Adipocyte (in vitro differentiated cells): ENCODE measurements around the gene CHRNA4.
A peak's percentile ranks its signal among the peaks of the same experiment; 100 is the strongest.
"Not testable (repeated sequence)": the region's sequence is repeated elsewhere in the genome, so short reads cannot be mapped to it uniquely, and the experiment has no call there.

Source experiments
- DNase-seq: peaks from one replicate; pipeline ENCODE4 v3.0.0-alpha.2; 2015; ENCODE audit warnings: low read depth
- H3K27me3 ChIP-seq: replicated peaks from 2 replicates; pipeline ENCODE4 v1.7.0; 2013; ENCODE audit warnings: mild to moderate bottlenecking, low read length, moderate library complexity; ENCODE audit not compliant: control insufficient read depth, insufficient read depth
- H3K36me3 ChIP-seq: 2 replicates; pipeline ENCODE4 v1.7.0; 2013; ENCODE audit warnings: low read length, mild to moderate bottlenecking, moderate library complexity; ENCODE audit not compliant: control insufficient read depth, insufficient read depth, severe bottlenecking
- H3K4me1 ChIP-seq: 2 replicates; pipeline ENCODE4 v1.7.0; 2013; ENCODE audit warnings: mild to moderate bottlenecking, low read length, moderate library complexity; ENCODE audit not compliant: control insufficient read depth, insufficient read depth
- H3K4me3 ChIP-seq: 2 replicates; pipeline ENCODE4 v1.7.0; 2013; ENCODE audit warnings: mild to moderate bottlenecking, low read length, moderate library complexity
- H3K9ac ChIP-seq: 2 replicates; pipeline ENCODE4 v1.7.0; 2013; ENCODE audit warnings: mild to moderate bottlenecking, low read length, moderate library complexity
- H3K9me3 ChIP-seq: 2 replicates; pipeline ENCODE4 v1.7.0; 2013; ENCODE audit warnings: mild to moderate bottlenecking, low read length, moderate library complexity; ENCODE audit not compliant: control insufficient read depth

Gene CHRNA4

GRCh38 chr20:63342561-63343459, 18.3 kb downstream of the CHRNA4 start:
- Histone ChIP-seq H3K4me3 (no peak overlapping the region), H3K36me3 (no peaks in the 10 kb centered on the region), H3K9ac (no peak overlapping the region), H3K27me3 (peaks cover 43% of the 10 kb centered on the region), H3K9me3 (no peaks in the 10 kb centered on the region), H3K4me1 (peaks cover 25% of the 10 kb centered on the region)
- DNase-seq: no peak

DNA sequence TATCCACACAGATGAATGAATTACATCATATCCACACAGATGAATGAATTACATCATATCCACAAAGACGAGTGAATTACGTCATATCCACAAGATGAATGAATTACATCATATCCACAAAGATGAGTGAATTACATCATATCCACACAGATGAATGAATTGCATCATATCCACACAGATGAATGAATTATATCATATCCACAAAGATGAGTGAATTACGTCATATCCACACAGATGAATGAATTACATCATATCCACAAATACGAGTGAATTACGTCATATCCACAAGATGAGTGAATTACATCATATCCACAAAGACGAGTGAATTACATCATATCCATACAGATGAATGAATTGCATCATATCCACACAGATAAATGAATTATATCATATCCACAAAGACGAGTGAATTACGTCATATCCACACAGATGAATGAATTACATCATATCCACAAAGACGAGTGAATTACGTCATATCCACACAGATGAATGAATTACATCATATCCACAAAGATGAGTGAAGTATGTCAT, 20.9 kb downstream of the CHRNA4 start:
- not testable (repeated sequence) for H3K4me3 ChIP-seq, H3K36me3 ChIP-seq, H3K9ac ChIP-seq, DNase-seq, H3K9me3 ChIP-seq
- Histone ChIP-seq H3K4me1 (peaks cover 15% of the 10 kb centered on the region), H3K27me3 (peaks cover 48% of the 10 kb centered on the region)

GRCh38 chr20:63339154-63340094, 21.7 kb downstream of the CHRNA4 start:
- not testable (repeated sequence) for H3K36me3 ChIP-seq, DNase-seq, H3K9ac ChIP-seq, H3K4me3 ChIP-seq, H3K9me3 ChIP-seq
- Histone ChIP-seq H3K27me3 (peaks cover 52% of the 10 kb centered on the region), H3K4me1 (peaks cover 10% of the 10 kb centered on the region)

GRCh38 chr20:63337786-63338420, 23.2 kb downstream of the CHRNA4 start:
- no peaks in the 10 kb centered on the region for H3K36me3 ChIP-seq
- H3K9me3 ChIP-seq: peaks cover 5% of the 10 kb centered on the region
- no peak overlapping the region for H3K9ac ChIP-seq
- H3K4me3 ChIP-seq: no peak overlapping the region
- peaks cover 50% of the 10 kb centered on the region for H3K27me3 ChIP-seq
- H3K4me1 ChIP-seq: no peaks in the 10 kb centered on the region
- peak; percentile 46 for DNase-seq

DNA sequence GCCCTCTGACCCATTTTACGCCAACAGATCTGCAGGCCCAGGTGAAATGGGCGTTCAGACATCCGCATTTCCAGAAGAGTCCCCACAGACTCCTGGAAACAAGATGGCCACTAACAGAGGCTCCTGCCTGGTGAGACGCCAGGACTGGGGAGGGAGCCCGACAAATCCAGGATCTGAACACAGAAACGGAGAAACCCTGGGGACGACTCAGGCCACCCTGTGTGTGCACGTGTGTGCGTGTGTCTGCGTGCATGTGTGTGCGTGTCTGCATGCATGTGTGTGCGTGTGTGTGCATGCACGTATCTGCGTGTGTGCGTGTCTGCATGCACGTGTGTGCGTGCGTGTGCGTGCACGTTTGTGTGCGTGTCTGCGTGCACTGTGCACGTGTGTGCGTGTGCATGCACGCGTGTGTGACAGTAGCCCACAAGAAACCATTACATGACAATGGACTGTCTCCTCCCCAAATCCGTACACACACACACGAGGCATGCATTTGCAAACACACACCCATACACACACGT, 24.9 kb downstream of the CHRNA4 start:
- H3K4me1 ChIP-seq: no peaks in the 10 kb centered on the region
- peaks cover 13% of the 10 kb centered on the region for H3K9me3 ChIP-seq
- no peak overlapping the region for H3K4me3 ChIP-seq
- H3K27me3 ChIP-seq: peaks cover 44% of the 10 kb centered on the region
- H3K9ac ChIP-seq: no peak overlapping the region
- DNase-seq: no peak
- H3K36me3 ChIP-seq: no peaks in the 10 kb centered on the region

DNA sequence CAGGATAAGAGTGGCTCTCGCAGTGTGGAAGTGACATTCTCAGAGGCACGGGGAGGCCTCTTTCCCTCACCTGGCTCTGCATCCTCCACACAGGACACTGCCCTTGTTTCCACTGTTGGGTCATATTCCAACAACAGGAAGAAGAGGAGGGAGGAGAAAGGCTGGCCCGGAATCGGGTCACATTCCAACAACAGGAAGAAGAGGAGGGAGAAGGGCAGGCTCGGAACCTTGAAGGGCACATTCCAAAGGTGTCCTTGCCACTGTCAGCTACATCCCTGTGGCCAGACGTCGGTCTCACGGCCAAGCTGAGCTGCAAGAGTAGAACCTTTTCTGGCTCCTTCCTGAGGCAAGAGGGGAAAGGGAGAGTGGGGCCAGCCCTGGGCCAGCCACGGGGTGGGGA, 25.4 kb downstream of the CHRNA4 start:
- H3K9ac ChIP-seq: no peak overlapping the region
- no peaks in the 10 kb centered on the region for H3K4me1 ChIP-seq
- no peaks in the 10 kb centered on the region for H3K36me3 ChIP-seq
- H3K4me3 ChIP-seq: no peak overlapping the region
- H3K27me3 ChIP-seq: peaks cover 49% of the 10 kb centered on the region
- DNase-seq: no peak
- peaks cover 13% of the 10 kb centered on the region for H3K9me3 ChIP-seq

- Histone ChIP-seq H3K9me3 (peaks cover 13% of the 10 kb centered on the region), H3K27me3 (peaks cover 54% of the 10 kb centered on the region)
- H3K4me3 ChIP-seq, H3K36me3 ChIP-seq, DNase-seq, H3K9ac ChIP-seq, H3K4me1 ChIP-seq: not testable (repeated sequence)
Measured at GRCh38 chr20:63335060-63335459, 26.1 kb downstream of the CHRNA4 start.

GRCh38 chr20:63334356-63334755, 26.8 kb downstream of the CHRNA4 start:
- H3K27me3 ChIP-seq: peaks cover 54% of the 10 kb centered on the region

GRCh38 chr20:63333241-63333836, 27.8 kb downstream of the CHRNA4 start:
- Histone ChIP-seq H3K9me3 (peaks cover 13% of the 10 kb centered on the region), H3K9ac (no peak overlapping the region), H3K36me3 (no peaks in the 10 kb centered on the region), H3K27me3 (peaks cover 54% of the 10 kb centered on the region), H3K4me3 (no peak overlapping the region), H3K4me1 (no peaks in the 10 kb centered on the region)
- DNase-seq: no peak

More at GRCh38 chr20:63334356-63334755, 26.8 kb downstream of the CHRNA4 start:
- no peaks in the 10 kb centered on the region for H3K4me1 ChIP-seq
- no peak overlapping the region for H3K9ac ChIP-seq
- DNase-seq: no peak
- H3K4me3 ChIP-seq: no peak overlapping the region
- H3K36me3 ChIP-seq: no peaks in the 10 kb centered on the region
- peaks cover 13% of the 10 kb centered on the region for H3K9me3 ChIP-seq

GRCh38 chr20:63332488-63333240, 28.5 kb downstream of the CHRNA4 start:
- no peak for DNase-seq
- H3K4me1 ChIP-seq: no peaks in the 10 kb centered on the region
- H3K36me3 ChIP-seq: no peaks in the 10 kb centered on the region
- peaks cover 13% of the 10 kb centered on the region for H3K9me3 ChIP-seq
- H3K27me3 ChIP-seq: peaks cover 60% of the 10 kb centered on the region
- H3K4me3 ChIP-seq: no peak overlapping the region
- no peak overlapping the region for H3K9ac ChIP-seq
